GM12878 (cell line): ENCODE results near the gene PDZRN4.

Source experiments
- ATF7 ChIP-seq: fragments of 450-650 bp; IDR thresholded peaks from 2 replicates; pipeline ENCODE4 v1.6.1; 2016; ENCODE audit warnings: low read depth, mild to moderate bottlenecking
- BRCA1 ChIP-seq: IDR thresholded peaks from 2 replicates; pipeline ENCODE4 v1.6.1; 2011; ENCODE audit warnings: low read depth, low read length, improper control_type of control experiment
- DPF2 ChIP-seq: fragments of 450-650 bp; IDR thresholded peaks from 2 replicates; pipeline ENCODE4 v1.6.1; 2017; ENCODE audit warnings: mild to moderate bottlenecking
- EZH2 ChIP-seq: IDR thresholded peaks from 2 replicates; pipeline ENCODE4 v1.6.1; 2012; ENCODE audit warnings: low read depth, mild to moderate bottlenecking, control low read depth, inconsistent platforms, low read length, borderline replicate concordance; ENCODE audit not compliant: control insufficient read depth
- FOXK2 ChIP-seq: fragments of 450-650 bp; IDR thresholded peaks from 2 replicates; pipeline ENCODE4 v1.6.1; 2017; ENCODE audit warnings: mild to moderate bottlenecking, moderate library complexity
- HDAC6 ChIP-seq: fragments of 200-600 bp; sonication (generic); IDR thresholded peaks from one replicate; pipeline ENCODE4 v1.8.0; 2017; ENCODE audit warnings: antibody characterized with exemption; ENCODE audit not compliant: unreplicated experiment
- PML ChIP-seq: IDR thresholded peaks from 2 replicates; pipeline ENCODE4 v1.6.1; 2012; ENCODE audit warnings: low read length, inconsistent platforms
- POLR2A ChIP-seq: IDR thresholded peaks from 2 replicates; pipeline ENCODE4 v1.6.1; 2011; ENCODE audit warnings: low read depth, mild to moderate bottlenecking, low read length
- POLR2AphosphoS5 ChIP-seq: IDR thresholded peaks from 2 replicates; pipeline ENCODE4 v1.6.1; 2011; ENCODE audit warnings: mild to moderate bottlenecking, low read length, inconsistent platforms
- SIN3A ChIP-seq: IDR thresholded peaks from 2 replicates; pipeline ENCODE4 v1.6.1; 2012; ENCODE audit warnings: low read depth, low read length, improper control_type of control experiment
- TF ChIP-seq, protein P1 (sequence below): IDR thresholded peaks from 2 replicates; pipeline ENCODE4 v1.6.1; 2012; ENCODE audit warnings: low read depth, low read length, improper control_type of control experiment
- TF ChIP-seq, protein P2 (sequence below): IDR thresholded peaks from 2 replicates; pipeline ENCODE4 v1.6.1; 2011; ENCODE audit warnings: mild to moderate bottlenecking, low read depth, low read length, moderate library complexity; ENCODE audit not compliant: insufficient replicate concordance
- TF ChIP-seq, protein P3 (sequence below), 3 experiments: IDR thresholded peaks in 2 of 3; conservative IDR thresholded peaks in 1 of 3; 2 replicates each; pipeline ENCODE4 v1.5.1; 2011; ENCODE audit warnings: low read depth in 3 of 3, low read length in 3 of 3, mild to moderate bottlenecking in 3 of 3, control low read depth in 2 of 3, moderate library complexity in 2 of 3, inconsistent platforms in 1 of 3, mixed read lengths in 1 of 3; ENCODE audit not compliant: control insufficient read depth in 2 of 3, insufficient read depth in 1 of 3; ENCODE audit errors: extremely low read depth in 1 of 3

DNA sequence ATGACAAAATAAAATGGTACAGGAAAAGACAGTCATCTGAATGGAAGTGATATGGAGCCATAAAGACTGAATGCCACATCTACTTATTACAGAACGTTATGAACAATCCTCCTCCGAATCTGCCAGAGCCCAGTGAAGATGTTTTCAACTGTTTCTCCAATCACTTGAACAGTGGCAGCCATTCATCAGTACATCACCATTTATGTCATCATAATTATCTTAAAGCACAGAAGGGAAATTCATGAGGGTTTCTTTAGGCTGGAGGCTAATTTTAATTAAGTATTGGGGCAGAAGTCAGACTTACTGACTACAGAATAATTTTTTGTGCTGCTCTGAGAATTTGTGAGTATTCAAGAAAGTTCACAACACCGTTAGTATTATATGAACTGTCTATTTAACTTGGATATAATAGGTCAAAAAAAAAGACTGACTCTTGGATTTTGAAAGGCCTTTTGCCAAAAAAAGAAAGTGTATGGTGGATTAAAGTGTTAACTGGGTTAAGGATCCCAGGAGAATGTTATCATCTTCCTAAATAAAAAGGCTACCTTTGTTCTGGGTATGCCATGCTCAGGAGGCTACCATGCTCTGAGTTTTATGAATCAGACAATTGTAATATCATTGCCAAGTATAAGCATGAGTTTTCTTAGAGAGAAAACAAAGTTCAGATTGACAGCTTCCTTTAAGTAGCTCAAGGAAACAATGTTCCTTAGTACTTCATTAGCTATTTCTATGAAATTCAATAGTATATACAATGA, 40.1 kb downstream of the PDZRN4 start:
- TF ChIP-seq, protein P1, sequence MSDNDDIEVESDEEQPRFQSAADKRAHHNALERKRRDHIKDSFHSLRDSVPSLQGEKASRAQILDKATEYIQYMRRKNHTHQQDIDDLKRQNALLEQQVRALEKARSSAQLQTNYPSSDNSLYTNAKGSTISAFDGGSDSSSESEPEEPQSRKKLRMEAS = no peak
- TF ChIP-seq ATF7 (no peak; the same call in 1 of the 2 replicates), POLR2A (no peak), FOXK2 (no peak), BRCA1 (no peak), SIN3A (no peak), PML (no peak), EZH2 (no peak), DPF2 (no peak), HDAC6 (no peak), POLR2AphosphoS5 (no peak)
- TF ChIP-seq, protein P2, sequence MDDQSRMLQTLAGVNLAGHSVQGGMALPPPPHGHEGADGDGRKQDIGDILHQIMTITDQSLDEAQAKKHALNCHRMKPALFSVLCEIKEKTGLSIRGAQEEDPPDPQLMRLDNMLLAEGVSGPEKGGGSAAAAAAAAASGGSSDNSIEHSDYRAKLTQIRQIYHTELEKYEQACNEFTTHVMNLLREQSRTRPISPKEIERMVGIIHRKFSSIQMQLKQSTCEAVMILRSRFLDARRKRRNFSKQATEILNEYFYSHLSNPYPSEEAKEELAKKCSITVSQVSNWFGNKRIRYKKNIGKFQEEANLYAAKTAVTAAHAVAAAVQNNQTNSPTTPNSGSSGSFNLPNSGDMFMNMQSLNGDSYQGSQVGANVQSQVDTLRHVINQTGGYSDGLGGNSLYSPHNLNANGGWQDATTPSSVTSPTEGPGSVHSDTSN = no peak
- TF ChIP-seq, protein P3, sequence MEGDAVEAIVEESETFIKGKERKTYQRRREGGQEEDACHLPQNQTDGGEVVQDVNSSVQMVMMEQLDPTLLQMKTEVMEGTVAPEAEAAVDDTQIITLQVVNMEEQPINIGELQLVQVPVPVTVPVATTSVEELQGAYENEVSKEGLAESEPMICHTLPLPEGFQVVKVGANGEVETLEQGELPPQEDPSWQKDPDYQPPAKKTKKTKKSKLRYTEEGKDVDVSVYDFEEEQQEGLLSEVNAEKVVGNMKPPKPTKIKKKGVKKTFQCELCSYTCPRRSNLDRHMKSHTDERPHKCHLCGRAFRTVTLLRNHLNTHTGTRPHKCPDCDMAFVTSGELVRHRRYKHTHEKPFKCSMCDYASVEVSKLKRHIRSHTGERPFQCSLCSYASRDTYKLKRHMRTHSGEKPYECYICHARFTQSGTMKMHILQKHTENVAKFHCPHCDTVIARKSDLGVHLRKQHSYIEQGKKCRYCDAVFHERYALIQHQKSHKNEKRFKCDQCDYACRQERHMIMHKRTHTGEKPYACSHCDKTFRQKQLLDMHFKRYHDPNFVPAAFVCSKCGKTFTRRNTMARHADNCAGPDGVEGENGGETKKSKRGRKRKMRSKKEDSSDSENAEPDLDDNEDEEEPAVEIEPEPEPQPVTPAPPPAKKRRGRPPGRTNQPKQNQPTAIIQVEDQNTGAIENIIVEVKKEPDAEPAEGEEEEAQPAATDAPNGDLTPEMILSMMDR (IDR thresholded peaks at IDR 0.05 in 2 of 3, conservative IDR thresholded peaks at IDR 0.05 in 1 of 3; ENCODE audit: control insufficient read depth in 2 of 3, extremely low read depth in 1 of 3, insufficient read depth in 1 of 3, low read depth in 3 of 3, low read length in 3 of 3) = no peak
